Measurements from ENCODE around the gene CYFIP1.

CYFIP1 gene

DNA sequence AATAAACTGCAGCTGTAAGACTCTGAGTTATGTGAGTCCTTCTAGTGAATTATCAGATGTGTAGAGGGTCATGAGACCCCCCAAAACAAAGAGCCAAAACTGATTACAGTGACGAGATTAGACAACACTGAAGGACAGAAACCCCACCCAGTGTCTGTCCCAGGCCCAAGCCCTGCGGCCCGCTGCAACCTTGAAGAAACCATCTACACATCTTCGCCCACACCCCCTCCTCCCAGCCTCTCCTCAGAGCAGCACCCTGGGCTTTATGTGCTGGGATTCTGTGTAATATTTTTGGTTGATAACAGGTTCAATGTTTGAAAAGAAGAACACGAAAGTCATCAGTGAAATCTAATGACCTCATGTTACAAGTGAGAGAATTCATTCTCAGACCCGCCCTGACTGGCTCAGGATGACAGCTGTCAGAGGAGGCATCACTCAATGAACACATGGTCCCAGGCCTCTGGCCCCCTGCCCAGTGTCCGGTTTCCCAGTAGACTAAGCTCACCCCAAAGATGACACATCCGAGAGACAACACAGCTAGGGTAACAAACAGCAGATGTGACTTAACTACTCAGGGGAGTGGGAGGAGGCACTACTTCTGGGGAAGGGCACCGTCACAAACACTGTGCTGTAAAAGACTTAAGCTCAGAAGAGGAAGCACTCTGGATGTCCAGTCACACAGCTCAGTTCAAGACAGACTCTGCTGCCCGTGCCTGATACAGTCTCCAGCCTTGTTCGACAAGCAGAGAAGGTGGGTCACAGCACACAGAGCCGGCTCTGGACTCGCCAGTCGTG, 92.8 kb downstream of the CYFIP1 start:
- DNase-seq, result no peak

DNA sequence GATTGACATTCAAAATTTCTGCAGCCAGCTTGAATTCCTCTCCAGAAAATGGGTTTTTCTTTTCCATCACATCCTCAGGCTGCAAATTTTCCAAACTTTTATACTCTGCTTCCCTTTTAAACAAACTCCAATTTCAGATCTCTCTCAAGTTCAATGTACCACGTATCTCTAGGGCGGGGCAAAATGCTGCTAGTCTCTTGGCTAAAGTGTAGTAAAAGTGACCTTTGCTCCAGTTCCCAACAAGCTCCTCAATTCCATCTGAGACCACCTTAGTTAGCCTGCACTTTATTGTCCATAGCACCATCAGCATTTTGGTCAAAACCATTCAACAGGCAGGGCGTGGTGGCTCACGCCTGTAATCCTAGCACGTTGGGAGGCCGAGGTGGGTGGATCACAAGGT, 95.0 kb downstream of the CYFIP1 start:
- no peak for DNase-seq

- no peak for DNase-seq
Observed at GRCh38 chr15:22884344-22884743, 95.8 kb downstream of the CYFIP1 start.

GRCh38 chr15:22883196-22883595, 97.0 kb downstream of the CYFIP1 start:
- DNase-seq, result no peak

GRCh38 chr15:22881739-22882440, 98.3 kb downstream of the CYFIP1 start:
- DNase-seq, result no peak

GRCh38 chr15:22880981-22881738, 99.0 kb downstream of the CYFIP1 start:
- DNase-seq, result no peak

GRCh38 chr15:22880068-22880980, 99.8 kb downstream of the CYFIP1 start:
- DNase-seq, result no peak

DNA sequence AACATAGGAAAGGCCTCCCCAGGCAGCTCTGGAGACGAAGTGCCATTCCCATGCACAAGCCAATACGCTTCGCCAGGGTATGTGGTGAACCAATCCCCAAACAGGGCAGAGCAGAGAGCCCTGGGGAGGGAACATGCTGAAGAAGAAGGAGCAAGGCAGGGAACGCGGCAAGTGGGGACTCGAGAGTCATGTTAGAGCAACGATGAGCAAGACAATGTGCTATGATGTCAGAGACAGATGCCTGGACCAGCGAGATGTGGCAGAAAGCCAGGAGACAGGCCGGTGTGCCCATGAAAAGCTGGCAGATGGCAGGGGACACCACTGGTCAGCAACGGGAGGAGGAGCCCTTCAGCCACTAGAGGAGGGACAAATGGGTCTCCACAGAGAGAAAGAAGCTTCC, 102.1 kb downstream of the CYFIP1 start:
- no peak for DNase-seq

DNA sequence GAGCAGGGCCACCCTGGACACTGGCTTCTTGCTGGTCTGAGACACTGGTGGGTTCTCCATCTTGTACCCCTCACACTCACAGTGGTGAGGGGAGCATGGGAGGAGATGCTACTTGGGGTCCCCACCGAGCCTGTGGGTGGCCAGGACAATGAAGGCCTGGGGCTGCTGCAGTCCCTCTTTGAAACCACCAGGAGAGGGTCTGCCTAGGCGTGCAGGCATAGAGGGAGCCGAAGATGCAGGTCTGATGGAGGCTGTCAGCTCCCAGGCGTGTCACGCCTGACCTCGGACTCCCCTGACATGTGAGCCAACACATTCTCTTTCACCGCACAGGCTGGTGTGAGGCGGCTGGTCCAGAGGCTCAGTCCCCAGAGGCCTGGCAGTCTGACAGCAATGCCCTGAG, 102.6 kb downstream of the CYFIP1 start:
- DNase-seq, result no peak

DNA sequence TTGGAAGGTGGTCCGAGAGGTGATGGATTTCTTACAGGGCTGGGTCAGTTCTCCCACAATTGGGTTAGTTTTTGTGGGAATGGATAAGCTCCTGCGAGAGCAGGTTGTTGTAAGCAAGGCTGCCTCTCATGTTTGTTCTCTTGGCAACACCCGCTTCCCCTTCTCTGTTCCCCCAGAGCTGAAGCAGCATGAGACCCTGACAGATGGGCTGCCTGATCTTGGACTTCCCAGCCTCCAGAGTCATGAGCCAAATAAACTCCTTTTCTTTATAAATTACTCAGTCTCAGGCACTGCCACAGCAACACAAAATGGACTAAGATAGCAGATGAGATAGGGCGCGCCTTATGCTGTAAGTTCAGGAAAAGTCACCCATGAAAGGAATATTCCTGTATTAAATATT, 103.1 kb downstream of the CYFIP1 start:
- DNase-seq, result no peak

DNA sequence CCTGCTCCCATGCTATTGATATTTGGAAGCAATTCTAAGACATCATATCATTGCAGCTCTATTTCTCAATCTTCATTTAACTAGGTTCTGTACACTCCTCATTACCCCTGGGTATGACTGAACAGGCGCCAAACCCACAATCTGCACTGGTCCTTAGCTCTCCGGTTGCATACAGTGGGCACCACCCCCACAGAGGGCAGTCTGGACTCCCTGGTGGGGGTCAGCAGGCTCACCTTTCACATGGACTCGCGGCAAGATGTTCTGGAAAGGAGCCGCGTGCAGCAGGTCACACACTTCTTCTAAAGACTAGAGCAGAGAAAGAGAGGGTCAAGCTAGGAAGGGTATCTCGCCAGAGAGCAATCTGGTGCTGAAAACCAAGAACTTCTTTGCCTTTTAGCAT, 105.2 kb downstream of the CYFIP1 start:
- no peak for DNase-seq

DNA sequence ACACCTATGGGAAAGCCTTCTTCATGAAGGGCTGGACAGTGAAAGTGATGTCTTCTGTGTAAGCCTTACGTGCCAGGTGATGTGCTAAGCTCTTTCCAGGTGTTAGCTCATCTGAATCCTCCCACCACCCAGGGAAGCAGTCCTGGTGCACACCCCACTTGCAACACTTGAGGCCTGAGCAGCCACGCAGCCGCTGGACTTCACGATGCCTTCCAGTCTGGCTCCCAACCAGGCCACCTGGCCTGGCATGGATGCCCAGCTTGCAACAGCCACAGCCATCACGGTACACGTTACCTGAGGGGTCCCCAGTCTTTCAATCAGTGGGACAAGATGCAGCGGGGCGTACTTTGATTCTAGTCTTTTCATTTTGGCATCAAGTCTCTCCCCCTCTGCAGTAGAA, 105.9 kb downstream of the CYFIP1 start:
- no peak for DNase-seq

DNA sequence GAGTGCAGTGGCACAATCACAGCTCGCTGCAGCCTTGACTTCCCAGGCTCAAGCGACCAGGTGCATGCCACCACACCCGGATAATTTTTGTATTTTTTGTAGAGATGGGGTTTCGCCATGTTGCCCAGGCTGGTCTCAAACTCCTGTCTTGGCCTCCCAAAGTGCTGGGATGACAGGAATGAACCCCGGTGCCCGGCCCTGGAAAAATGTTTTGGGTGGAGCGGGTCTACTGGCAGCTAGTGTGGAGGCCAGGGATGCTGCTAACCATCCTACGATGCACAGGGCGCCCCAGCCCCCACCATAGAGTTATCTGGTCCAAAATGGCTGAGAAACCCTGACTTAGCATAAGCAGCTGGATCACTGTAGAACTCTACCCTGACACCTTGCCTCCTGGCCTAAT, 106.3 kb downstream of the CYFIP1 start:
- DNase-seq, result no peak

DNA sequence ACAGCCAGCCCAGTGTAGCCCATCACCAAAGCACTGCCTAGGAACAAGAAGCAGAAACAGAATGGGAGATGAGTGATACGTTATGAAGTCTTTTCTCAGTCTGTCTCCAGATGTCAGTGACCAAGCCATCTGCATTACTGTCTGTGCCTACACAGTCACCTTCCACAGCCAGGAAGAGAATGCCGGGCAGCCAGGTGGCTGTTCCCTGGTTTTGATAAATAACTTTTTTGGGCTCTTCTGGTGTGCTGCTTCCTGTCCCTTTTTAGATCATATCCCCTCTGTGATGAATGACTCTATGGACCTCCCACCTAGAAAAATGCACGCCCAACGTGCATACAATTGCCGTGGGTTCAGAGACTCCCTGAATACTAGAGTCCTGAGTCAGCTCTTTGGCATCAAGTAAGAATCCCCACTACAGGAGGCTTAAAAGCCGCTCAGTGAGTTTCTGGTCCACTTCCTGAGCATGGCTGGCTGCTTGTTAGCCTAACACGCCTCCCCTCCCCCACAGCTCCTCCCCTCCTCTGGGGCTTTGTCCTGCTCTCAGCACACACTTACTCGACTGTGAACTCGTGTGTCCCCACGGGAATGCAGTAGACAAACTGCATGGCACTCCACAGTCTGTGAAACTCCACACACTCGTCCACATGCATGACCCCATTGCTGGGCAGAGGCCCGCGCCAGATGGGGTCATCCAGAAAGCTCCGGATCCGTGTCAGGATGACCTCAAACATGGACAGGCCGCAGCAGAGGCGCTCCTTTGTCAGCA, 107.0 kb downstream of the CYFIP1 start:
- no peak for DNase-seq

- DNase-seq, result no peak
Observed at GRCh38 chr15:22871481-22872086, 108.6 kb downstream of the CYFIP1 start.

- no peak for DNase-seq
Observed at GRCh38 chr15:22870865-22871264, 109.3 kb downstream of the CYFIP1 start.

DNA sequence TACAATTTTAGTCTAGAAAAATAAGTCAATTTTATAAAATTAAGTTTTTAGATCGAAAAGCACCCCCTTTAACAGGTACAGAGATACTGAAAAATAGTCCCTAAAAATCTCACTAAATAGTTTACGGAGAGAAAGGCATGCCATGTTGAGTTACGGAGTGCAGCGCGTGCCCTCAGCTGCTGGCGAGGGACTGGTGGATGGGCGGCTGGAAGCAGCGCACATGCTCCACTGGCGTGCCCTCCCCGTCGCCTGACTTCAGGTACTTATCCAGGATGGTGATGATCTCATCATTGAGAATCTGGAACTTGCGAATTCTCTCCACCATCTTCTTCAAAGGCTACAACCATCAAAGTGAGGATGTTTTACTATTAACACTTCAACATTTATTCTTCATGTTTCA, 110.3 kb downstream of the CYFIP1 start:
- DNase-seq, result no peak

- no peak for DNase-seq
Observed at GRCh38 chr15:22868928-22869327, 111.2 kb downstream of the CYFIP1 start.

DNA sequence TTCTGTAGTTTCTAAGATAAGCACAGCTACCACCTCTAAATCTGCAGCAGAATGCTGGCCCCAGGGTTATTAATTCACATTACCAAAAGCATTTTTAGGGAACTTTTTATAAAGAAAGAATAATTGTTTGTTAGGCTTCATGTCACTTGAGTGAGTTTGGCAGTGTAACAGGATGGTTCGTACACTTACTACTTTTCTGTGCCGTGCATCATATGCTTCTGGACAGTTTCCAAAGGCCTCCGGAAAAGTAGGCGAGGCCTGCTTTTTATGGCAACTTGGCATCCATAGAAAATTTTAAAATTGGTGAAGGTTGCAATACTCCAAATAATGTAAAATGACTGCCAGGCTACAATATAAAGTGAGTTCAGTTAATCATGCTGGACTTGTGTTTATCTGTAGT, 111.7 kb downstream of the CYFIP1 start:
- no peak for DNase-seq

GRCh38 chr15:22867886-22868285, 112.3 kb downstream of the CYFIP1 start:
- DNase-seq, result no peak

DNA sequence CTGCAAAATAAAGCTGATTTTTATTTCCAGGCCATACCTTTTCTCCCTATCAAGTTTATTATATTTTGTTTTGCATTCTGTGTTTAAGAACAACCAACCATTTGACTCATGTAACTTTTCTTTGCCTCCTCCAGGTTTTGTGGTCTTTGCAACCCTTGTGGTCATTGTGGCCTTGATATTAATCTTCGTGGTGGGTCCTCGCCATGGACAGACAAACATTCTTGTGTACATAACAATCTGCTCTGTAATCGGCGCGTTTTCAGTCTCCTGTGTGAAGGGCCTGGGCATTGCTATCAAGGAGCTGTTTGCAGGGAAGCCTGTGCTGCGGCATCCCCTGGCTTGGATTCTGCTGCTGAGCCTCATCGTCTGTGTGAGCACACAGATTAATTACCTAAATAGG, 114.1 kb downstream of the CYFIP1 start:
- DNase-seq, result no peak
